ENCODE data around the gene IRF2BPL. TPM values are rescaled to one million over a fixed set of nuclear protein-coding genes. Genes with fewer than 3 reads are reported as not detected.
"Not testable (repeated sequence)": the region's sequence is repeated elsewhere in the genome, so short reads cannot be mapped to it uniquely, and the experiment has no call there.

Gene IRF2BPL
- total RNA-seq, 1 experiment from 2014 or later = 16.4 TPM

DNA sequence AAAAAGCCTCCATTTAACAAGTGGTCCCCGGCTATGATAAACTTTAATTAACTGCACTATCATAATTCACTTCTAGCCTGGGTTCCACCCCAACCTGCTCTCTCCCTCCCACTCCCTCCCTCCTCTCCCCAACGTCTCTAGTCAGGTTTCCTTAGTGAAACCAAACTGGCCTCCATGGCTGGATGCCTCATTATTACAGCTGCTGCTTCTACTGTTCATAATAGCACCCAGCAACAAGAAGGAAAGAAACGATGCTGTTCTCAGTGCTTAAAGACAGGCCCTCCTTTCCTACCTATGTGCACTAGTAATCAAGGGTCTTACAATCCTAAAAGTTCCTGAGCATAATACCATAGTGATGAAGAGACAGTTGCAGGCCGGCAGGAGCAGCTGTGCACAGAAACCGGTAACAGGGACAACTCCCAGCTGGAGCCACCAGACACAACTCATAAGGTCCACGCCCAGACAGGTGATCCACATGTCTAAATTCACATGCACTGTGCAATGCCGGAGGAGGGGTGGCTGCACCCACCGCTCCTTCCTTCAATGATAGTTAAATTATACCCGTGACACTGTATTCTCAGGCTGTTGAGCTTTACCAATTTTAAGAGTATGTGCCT is 6.2 kb downstream of the IRF2BPL start:
- DNase-seq (ENCODE audit: low read depth in 1 of 2, low spot score in 2 of 2) = no peak
- no peak overlapping the region for H3K4me3 ChIP-seq
- no peak overlapping the region for H3K27ac ChIP-seq
- no peaks in the 10 kb centered on the region for H3K9me3 ChIP-seq (replicated peaks)
- H3K36me3 ChIP-seq = peaks cover 24% of the 10 kb centered on the region
- H3K27me3 ChIP-seq (replicated peaks) = no peaks in the 10 kb centered on the region
- H3K4me1 ChIP-seq (replicated peaks) = peaks cover 24% of the 10 kb centered on the region

DNA sequence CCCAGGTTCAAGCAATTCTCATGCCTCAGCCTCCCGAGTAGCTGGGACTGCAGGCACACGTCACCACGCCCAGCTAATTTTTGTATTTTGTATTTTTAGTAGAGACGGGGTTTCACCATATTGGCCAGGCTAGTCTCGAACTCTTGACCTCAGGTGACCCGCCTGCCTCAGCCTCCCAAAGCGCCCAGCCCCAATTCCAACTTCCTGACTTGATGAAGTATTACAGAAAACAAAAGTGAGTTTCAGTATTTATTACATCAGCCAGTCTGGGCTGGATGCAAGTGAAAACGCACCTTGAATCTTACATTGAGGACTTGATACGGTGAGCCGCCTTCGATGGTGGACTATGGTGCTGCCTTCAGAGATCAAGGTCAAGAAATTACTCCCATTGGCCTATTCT is 7.1 kb downstream of the IRF2BPL start:
- not testable (repeated sequence) for H3K9me3 ChIP-seq (replicated peaks); H3K27me3 ChIP-seq (replicated peaks); H3K27ac ChIP-seq; H3K4me3 ChIP-seq; DNase-seq (ENCODE audit: low read depth in 1 of 2, low spot score in 2 of 2)
- Histone ChIP-seq H3K4me1 (replicated peaks) (peaks cover 17% of the 10 kb centered on the region), H3K36me3 (peaks cover 19% of the 10 kb centered on the region)

DNA sequence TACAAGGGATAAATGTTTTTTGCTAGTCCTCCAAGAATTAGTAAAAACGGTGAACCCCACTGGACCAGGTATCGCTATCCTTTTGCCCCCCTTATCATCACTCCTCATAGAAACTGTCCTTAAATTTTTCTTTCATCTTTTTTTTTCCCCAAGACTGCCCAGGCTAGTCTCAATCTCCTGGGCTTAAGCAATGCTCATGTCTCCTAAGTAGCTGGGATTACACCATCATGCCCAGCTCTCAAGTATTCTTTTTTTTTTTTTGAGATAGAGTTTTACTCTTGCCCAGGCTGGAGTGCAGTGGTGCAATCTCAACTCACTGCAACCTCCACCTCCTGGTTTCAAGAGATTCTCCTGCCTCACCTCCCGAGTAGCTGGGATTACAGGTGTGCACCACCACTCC is 9.7 kb downstream of the IRF2BPL start:
- no peak overlapping the region for H3K27ac ChIP-seq
- H3K27me3 ChIP-seq (replicated peaks) = no peaks in the 10 kb centered on the region
- H3K36me3 ChIP-seq = no peaks in the 10 kb centered on the region
- no peak overlapping the region for H3K4me3 ChIP-seq
- no peaks in the 10 kb centered on the region for H3K4me1 ChIP-seq (replicated peaks)
- no peaks in the 10 kb centered on the region for H3K9me3 ChIP-seq (replicated peaks)
- DNase-seq (ENCODE audit: low read depth in 1 of 2, low spot score in 2 of 2) = no peak

DNA sequence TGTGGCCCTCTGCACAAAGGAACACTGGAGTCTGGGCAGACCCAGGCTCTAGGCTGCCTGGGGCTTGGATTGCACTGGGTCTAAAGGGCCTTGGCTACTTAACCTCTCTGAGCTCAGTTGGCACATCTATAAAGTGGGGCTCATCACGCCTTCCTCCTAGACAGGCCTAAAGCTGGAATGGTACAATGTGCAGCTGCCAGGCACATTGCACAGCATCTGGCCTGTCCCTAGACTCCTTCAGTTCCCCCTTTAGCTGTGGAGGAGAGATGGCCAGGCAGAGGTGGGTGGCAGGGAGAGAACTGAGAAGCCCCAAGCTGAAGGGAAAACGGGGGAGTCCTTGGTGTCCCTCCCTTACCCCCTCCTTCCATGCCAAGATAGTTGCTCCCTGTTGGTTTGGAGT is 10.8 kb downstream of the IRF2BPL start:
- H3K9me3 ChIP-seq (replicated peaks) = no peaks in the 10 kb centered on the region
- H3K27ac ChIP-seq = no peak overlapping the region
- H3K4me3 ChIP-seq = no peak overlapping the region
- H3K4me1 ChIP-seq (replicated peaks) = no peaks in the 10 kb centered on the region
- H3K27me3 ChIP-seq (replicated peaks) = no peaks in the 10 kb centered on the region
- DNase-seq (ENCODE audit: low read depth in 1 of 2, low spot score in 2 of 2) = no peak
- H3K36me3 ChIP-seq = no peaks in the 10 kb centered on the region

DNA sequence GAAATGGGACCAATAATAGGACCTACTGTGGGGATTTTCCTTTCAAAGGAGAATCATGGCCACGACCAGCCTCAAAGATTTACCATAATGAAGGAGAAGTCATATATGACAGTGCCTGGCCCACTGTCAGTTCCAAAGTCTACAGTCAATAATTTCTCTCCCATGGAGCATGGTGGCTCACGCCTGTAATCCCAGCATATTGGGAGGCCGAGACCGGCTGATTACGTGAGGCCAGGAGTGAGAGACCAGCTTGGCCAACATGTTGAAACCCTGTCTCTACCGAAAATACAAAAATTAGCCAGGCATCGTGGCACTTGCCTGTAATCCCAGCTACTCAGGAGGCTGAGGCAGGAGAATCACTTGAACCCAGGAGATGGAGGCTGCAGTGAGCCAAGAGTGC is 13.8 kb downstream of the IRF2BPL start:
- no peaks in the 10 kb centered on the region for H3K36me3 ChIP-seq
- no peak overlapping the region for H3K27ac ChIP-seq
- H3K27me3 ChIP-seq (replicated peaks) = no peaks in the 10 kb centered on the region
- no peak for DNase-seq (ENCODE audit: low read depth in 1 of 2, low spot score in 2 of 2)
- no peak overlapping the region for H3K4me3 ChIP-seq
- no peaks in the 10 kb centered on the region for H3K9me3 ChIP-seq (replicated peaks)
- H3K4me1 ChIP-seq (replicated peaks) = no peaks in the 10 kb centered on the region

DNA sequence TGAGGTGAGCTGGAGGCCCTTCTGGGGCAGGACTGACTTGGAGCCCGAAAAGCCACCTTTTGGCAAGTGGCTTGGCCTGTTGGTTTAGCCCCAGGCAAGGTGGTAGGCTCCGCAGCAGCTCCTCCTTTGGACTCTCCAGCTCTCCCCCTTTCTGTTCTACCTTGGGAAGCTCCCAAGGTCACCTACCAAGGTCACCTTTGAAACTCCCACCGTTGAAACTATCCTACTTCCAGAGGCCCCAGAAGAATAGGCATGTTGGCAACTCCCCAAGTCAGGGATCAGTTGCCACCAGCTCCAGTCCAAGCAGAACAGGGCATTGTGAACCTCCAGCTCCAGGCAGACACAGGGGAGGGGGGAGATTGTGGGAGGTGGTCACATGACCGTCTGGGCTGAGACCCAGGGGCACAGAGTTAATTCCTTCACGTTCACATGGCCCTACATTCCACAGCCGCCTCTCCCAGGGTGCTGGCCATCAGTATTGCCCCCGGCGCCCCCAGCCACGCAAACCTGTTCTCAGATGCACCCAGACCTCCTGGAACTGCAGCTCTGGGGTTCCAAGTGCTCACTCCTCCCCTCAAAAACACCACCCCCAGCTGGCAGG is 14.4 kb downstream of the IRF2BPL start:
- DNase-seq (ENCODE audit: low read depth in 1 of 2, low spot score in 2 of 2) = no peak
- H3K36me3 ChIP-seq = no peaks in the 10 kb centered on the region
- H3K27ac ChIP-seq = no peak overlapping the region

DNA sequence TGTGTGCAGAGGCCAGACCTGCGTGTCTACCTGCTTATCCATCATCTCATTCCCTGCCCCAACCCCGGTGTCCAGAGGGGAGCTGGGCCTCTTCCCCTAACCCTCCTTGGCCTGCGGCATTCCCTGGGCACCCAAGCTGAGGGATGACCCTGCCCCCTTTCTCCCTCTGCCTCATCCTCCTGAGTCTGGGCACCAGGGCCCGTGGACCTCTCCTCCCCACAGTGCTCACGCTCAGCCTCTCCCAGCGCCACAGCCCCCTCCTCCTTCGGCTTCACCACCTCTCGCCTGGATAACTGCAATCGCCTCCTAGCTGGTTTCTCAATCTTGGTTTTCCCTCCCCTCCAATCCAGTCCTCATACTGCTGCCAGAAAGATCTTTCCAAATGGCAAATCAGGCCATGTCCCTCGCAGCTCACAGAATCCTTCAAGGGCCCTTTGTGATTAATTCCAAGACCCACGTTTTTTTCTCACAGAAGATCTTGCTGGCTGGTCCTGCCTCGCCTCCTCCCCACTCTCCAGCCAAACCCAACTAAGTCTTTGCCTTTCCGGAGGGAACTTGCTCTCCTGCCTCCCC is 16.2 kb downstream of the IRF2BPL start:
- no peak overlapping the region for H3K4me3 ChIP-seq
- DNase-seq (ENCODE audit: low read depth in 1 of 2, low spot score in 2 of 2) = no peak
- H3K27me3 ChIP-seq (replicated peaks) = no peaks in the 10 kb centered on the region
- H3K36me3 ChIP-seq = no peaks in the 10 kb centered on the region
- H3K9me3 ChIP-seq (replicated peaks) = no peaks in the 10 kb centered on the region
- no peak overlapping the region for H3K27ac ChIP-seq
- H3K4me1 ChIP-seq (replicated peaks) = no peaks in the 10 kb centered on the region

More for the DNA sequence above, 14.4 kb downstream of the IRF2BPL start:
- H3K4me3 ChIP-seq = no peak overlapping the region
- no peaks in the 10 kb centered on the region for H3K9me3 ChIP-seq (replicated peaks)
- H3K4me1 ChIP-seq (replicated peaks) = no peaks in the 10 kb centered on the region
- H3K27me3 ChIP-seq (replicated peaks) = no peaks in the 10 kb centered on the region

DNA sequence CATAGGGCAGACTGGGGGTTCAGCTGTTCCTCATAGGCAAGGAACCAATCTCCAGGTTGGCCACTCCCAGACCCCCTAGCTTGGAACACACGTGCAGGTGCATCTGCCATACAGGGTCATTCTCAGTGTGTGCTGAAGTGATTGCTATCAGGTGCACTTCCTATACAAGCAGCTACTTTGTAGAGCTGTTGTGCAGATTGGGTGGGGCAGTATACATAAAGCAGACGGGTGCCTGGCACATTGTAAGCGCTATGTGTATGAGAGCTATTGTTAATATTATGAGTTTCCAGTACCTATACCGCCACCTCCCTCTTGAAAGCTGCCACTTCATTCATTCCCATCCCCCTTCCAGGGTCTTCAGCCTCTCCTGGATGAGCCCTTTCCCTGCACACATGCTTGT is 17.3 kb downstream of the IRF2BPL start:
- H3K36me3 ChIP-seq = no peaks in the 10 kb centered on the region
- no peak for DNase-seq (ENCODE audit: low read depth in 1 of 2, low spot score in 2 of 2)
- H3K27me3 ChIP-seq (replicated peaks) = no peaks in the 10 kb centered on the region
- no peak overlapping the region for H3K4me3 ChIP-seq
- no peaks in the 10 kb centered on the region for H3K9me3 ChIP-seq (replicated peaks)
- no peak overlapping the region for H3K27ac ChIP-seq
- H3K4me1 ChIP-seq (replicated peaks) = no peaks in the 10 kb centered on the region

DNA sequence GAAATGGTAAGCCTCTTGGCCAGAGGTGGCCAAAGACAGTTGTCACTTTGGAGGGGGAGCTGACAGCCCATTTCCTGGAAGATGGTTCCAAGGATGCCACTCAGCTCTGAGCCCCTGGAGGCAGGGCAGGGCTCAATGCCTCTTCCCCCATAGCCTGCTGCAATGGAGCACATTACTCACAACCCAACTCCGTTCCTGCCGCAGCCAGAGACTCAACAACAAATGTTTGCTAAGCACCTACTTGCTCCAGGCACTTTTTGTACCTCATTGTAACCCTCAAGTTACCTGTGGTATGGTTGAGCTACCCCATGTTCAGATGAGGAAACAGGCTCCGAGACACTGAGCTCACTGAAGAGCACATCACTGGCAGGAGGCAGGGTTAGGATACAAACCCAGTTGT is 19.5 kb downstream of the IRF2BPL start:
- H3K4me3 ChIP-seq = no peak overlapping the region
- no peaks in the 10 kb centered on the region for H3K4me1 ChIP-seq (replicated peaks)
- no peak overlapping the region for H3K27ac ChIP-seq
- no peak for DNase-seq (ENCODE audit: low read depth in 1 of 2, low spot score in 2 of 2)
- H3K27me3 ChIP-seq (replicated peaks) = no peaks in the 10 kb centered on the region
- H3K9me3 ChIP-seq (replicated peaks) = no peaks in the 10 kb centered on the region
- H3K36me3 ChIP-seq = no peaks in the 10 kb centered on the region

DNA sequence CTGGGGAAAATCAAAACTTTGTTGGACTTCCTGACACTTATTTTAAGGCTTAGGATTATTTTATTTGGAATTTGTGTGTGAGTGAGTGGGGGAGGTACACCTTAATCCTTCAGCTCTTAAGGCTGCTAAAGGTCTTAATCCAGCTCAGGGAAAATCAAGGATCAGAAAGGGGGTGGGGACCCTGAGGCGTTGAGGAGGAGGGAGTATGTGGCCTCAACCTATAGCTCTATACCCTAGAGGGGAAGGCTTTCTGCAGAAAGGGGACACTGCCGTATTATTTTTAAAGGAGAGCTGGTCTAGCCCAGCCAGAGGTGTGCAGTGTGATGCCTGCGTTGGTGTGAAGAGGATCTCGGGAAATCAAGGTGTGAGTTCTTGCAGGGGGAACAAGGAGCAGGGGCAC is 20.0 kb downstream of the IRF2BPL start:
- no peak overlapping the region for H3K27ac ChIP-seq
- H3K9me3 ChIP-seq (replicated peaks) = no peaks in the 10 kb centered on the region
- no peak overlapping the region for H3K4me3 ChIP-seq
- H3K36me3 ChIP-seq = no peaks in the 10 kb centered on the region
- H3K4me1 ChIP-seq (replicated peaks) = no peaks in the 10 kb centered on the region
- H3K27me3 ChIP-seq (replicated peaks) = no peaks in the 10 kb centered on the region
- DNase-seq (ENCODE audit: low read depth in 1 of 2, low spot score in 2 of 2) = no peak

DNA sequence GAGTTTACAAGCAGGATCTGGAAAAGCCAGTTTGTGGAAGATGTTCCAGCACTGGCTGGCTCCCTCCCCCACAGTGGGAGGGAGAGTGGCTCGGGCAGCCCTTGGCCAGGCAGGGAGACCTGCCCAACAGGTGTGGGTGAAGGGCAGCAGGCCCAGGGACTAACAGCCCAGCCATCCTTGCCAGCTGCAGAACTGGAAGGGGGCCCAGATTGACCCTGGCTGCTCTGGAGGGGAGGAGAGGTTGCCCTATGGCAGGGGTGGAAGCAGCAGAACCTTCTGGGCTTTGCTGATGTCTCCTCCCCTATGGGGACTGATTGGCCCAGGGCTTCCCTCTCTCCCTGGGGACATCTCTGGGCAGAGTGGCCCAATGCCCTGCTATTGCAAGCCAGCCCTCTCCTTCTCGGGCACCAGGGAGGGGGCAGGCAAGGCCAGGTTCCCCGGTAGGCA is 20.5 kb downstream of the IRF2BPL start:
- H3K4me1 ChIP-seq (replicated peaks) = no peaks in the 10 kb centered on the region
- no peaks in the 10 kb centered on the region for H3K27me3 ChIP-seq (replicated peaks)
- H3K27ac ChIP-seq = no peak overlapping the region
- no peaks in the 10 kb centered on the region for H3K36me3 ChIP-seq
- DNase-seq (ENCODE audit: low read depth in 1 of 2, low spot score in 2 of 2) = no peak
- no peaks in the 10 kb centered on the region for H3K9me3 ChIP-seq (replicated peaks)
- no peak overlapping the region for H3K4me3 ChIP-seq

DNA sequence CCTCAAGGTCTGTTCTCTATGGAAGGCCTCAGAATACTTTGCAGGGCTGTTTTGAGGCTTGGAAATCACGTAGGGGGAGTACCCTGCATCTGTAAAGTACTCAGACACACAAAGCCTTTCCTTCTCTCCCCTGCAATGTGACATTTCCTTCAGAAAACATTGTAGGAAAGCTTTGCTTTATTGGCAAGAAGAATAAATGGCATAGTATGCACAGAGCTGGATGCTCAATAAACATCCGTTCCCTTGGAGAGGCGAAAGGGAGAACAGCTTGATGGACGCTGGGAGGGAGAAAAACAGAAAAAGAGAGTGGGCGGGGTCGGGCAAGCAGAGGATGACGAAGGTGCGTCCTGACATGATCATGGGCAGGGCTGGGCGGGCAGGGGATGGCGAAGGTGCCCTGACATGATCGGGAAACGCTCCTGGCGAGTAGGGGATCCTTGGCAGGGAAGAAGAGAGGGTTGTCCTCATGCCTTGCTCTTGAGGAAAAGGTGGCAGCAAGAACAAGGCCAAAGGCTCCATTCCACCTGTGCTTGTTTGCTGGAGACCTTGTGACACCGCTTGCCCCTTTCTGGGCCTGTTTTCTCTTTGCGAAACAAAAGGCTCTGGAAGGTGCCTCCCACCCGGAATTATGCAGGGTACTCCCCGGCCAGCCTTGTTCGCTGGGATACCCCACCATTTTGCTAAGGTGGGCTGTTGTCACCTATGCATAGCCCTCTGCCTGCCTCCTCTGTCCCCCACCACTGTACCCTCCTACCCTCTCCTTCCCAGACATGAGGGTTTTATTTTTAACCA is 21.1 kb downstream of the IRF2BPL start:
- no peaks in the 10 kb centered on the region for H3K36me3 ChIP-seq
- H3K9me3 ChIP-seq (replicated peaks) = no peaks in the 10 kb centered on the region
- H3K27me3 ChIP-seq (replicated peaks) = no peaks in the 10 kb centered on the region
- DNase-seq (ENCODE audit: low read depth in 1 of 2, low spot score in 2 of 2) = no peak
- no peak overlapping the region for H3K4me3 ChIP-seq
- no peak overlapping the region for H3K27ac ChIP-seq
- H3K4me1 ChIP-seq (replicated peaks) = no peaks in the 10 kb centered on the region

DNA sequence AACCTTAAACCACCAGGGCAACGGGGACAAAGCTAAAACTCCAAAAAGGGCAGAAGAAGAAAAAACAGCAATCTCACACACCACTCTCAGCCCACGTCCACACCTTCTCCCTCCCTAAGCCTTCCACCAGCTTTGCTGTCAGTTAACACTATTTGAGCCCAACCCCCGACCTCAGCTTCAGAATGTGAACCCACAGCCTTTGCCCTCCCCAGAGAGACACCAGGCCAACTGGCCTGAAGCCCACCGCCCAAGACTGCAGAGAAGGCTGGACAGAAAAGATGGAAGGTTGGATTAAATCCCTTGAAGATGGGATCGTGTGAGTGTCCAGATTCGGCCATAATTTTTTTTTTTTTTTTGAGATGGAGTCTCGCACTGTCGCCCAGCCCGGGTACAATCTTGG is 22.4 kb downstream of the IRF2BPL start:
- Histone ChIP-seq H3K27me3 (replicated peaks) (no peaks in the 10 kb centered on the region), H3K9me3 (replicated peaks) (no peaks in the 10 kb centered on the region), H3K36me3 (no peaks in the 10 kb centered on the region), H3K27ac (no peak overlapping the region), H3K4me3 (no peak overlapping the region), H3K4me1 (replicated peaks) (no peaks in the 10 kb centered on the region)
- DNase-seq (ENCODE audit: low read depth in 1 of 2, low spot score in 2 of 2) = no peak

DNA sequence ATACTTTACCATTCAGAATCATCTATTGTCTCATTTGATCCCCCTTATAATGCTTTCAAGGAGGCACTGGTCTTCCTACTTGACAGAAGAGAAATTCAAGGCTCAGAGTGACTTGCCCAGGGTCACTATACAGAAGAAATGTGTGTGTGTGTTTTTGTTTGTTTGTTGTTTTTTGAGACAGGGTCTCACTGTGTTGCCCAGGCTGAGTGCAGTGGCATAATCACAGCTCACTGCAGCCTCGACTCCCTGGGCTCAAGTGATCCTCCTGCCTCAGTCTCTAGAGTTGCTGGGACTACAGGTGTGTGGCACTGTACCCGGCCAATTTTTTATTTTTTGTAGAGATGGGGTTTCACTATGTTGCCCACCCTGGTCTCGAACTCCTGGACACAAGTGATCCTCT is 22.9 kb downstream of the IRF2BPL start:
- no peaks in the 10 kb centered on the region for H3K9me3 ChIP-seq (replicated peaks)
- no peak for DNase-seq (ENCODE audit: low read depth in 1 of 2, low spot score in 2 of 2)
- H3K4me1 ChIP-seq (replicated peaks) = no peaks in the 10 kb centered on the region
- no peaks in the 10 kb centered on the region for H3K27me3 ChIP-seq (replicated peaks)
- H3K4me3 ChIP-seq = no peak overlapping the region
- H3K27ac ChIP-seq = no peak overlapping the region
- no peaks in the 10 kb centered on the region for H3K36me3 ChIP-seq

Data from SJSA1 (cell line).